GM23248 (cell line): ENCODE results near the gene HAVCR1. TPM values are rescaled to one million over a fixed set of nuclear protein-coding genes. Genes with fewer than 3 reads are reported as not detected.

Experiments
- DNase-seq: peaks from one replicate; pipeline ENCODE4 v3.0.0-alpha.2; 2015
- H2AFZ ChIP-seq: fragments of 200-600 bp; sonication (generic); 2 replicates; pipeline ENCODE4 v1.6.1; 2016; ENCODE audit warnings: antibody characterized with exemption
- H3F3A ChIP-seq: fragments of 200-600 bp; sonication (generic); 2 replicates; pipeline ENCODE4 v1.6.1; 2016; ENCODE audit warnings: mild to moderate bottlenecking, antibody characterized with exemption, mixed run types; ENCODE audit not compliant: insufficient read depth
- H3K27ac ChIP-seq: fragments of 200-600 bp; sonication (generic); 2 replicates; pipeline ENCODE4 v1.5.1; 2016; ENCODE audit warnings: mild to moderate bottlenecking
- H3K27me3 ChIP-seq: fragments of 200-600 bp; sonication (generic); replicated peaks from 2 replicates; pipeline ENCODE4 v1.6.1; 2016; ENCODE audit warnings: mild to moderate bottlenecking; ENCODE audit not compliant: insufficient read depth
- H3K36me3 ChIP-seq: fragments of 200-600 bp; sonication (generic); 2 replicates; pipeline ENCODE4 v1.6.1; 2016; ENCODE audit warnings: low read depth, mild to moderate bottlenecking
- H3K4me1 ChIP-seq: fragments of 200-600 bp; sonication (generic); 2 replicates; pipeline ENCODE4 v1.6.1; 2016; ENCODE audit warnings: mild to moderate bottlenecking; ENCODE audit not compliant: insufficient read depth
- H3K4me2 ChIP-seq: fragments of 200-600 bp; sonication (generic); one replicate; pipeline ENCODE4 v1.6.1; 2016; ENCODE audit warnings: mild to moderate bottlenecking; ENCODE audit not compliant: unreplicated experiment
- H3K4me3 ChIP-seq: fragments of 200-600 bp; sonication (generic); 2 replicates; pipeline ENCODE4 v1.5.1; 2016; ENCODE audit warnings: mild to moderate bottlenecking
- H3K79me2 ChIP-seq: fragments of 200-600 bp; sonication (generic); 2 replicates; pipeline ENCODE4 v1.6.1; 2016; ENCODE audit warnings: mild to moderate bottlenecking; ENCODE audit not compliant: insufficient read depth
- H3K9ac ChIP-seq: fragments of 200-600 bp; sonication (generic); 2 replicates; pipeline ENCODE4 v1.6.1; 2016; ENCODE audit warnings: mild to moderate bottlenecking
- H3K9me2 ChIP-seq: fragments of 200-600 bp; sonication (generic); 2 replicates; pipeline ENCODE4 v1.6.1; 2016; ENCODE audit warnings: mixed run types, mild to moderate bottlenecking, moderate library complexity; ENCODE audit not compliant: insufficient read depth
- H3K9me3 ChIP-seq: fragments of 200-600 bp; sonication (generic); one replicate; pipeline ENCODE4 v1.6.1; 2017; ENCODE audit warnings: low read depth
- H4K20me1 ChIP-seq: fragments of 200-600 bp; sonication (generic); 2 replicates; pipeline ENCODE4 v1.6.0; 2016; ENCODE audit not compliant: insufficient read depth
- EZH2 ChIP-seq: fragments of 200-600 bp; sonication (generic); IDR thresholded peaks from 2 replicates; pipeline ENCODE4 v1.6.1; 2018; ENCODE audit warnings: antibody characterized with exemption, mild to moderate bottlenecking; ENCODE audit not compliant: insufficient read depth, poor library complexity, severe bottlenecking
- EZH2phosphoT487 ChIP-seq: fragments of 200-600 bp; sonication (generic); IDR thresholded peaks from 2 replicates; pipeline ENCODE4 v1.6.1; 2018; ENCODE audit warnings: antibody characterized with exemption, moderate library complexity, mild to moderate bottlenecking, low read depth; ENCODE audit not compliant: insufficient read depth
- WGBS, 2 experiments: methylation state at CpG; one replicate each; pipeline ENCODE4 v1.1.6; 2015 to 2017; ENCODE audit warnings: low lambda C conversion rate in 2 of 2, low coverage in 1 of 2; ENCODE audit errors: missing lambda C conversion rate in 2 of 2; 5-methylcytosine and 5-hydroxymethylcytosine counted together
- in situ Hi-C: fragments of 300-500 bp; cut with MboI; formaldehyde crosslinking; loops from 2 replicates; pipeline ENCODE4 v1.15.0; 2020
- polyA plus RNA-seq: library from polyadenylated mRNA; unstranded; fragments of >200 nt; fragmentation: Nextera tagmentation; extraction: Ambion mirVana; gene quantifications from 2 replicates; pipeline ENCODE4 v1.2.1, GENCODE V29; 2016
- total RNA-seq: library from RNA; depleted of rRNA; stranded (reverse); fragments of >200 nt; shearing (Covaris generic); gene quantifications from 2 replicates; pipeline ENCODE4 v1.2.3, GENCODE V29; 2014; rRNA removed

Gene HAVCR1
- total RNA-seq (not detected in 2 replicates), polyA plus RNA-seq (not detected in 2 replicates)

GRCh38 chr5:157059093-157059539, at the start of gene HAVCR1:
TSS of gene HAVCR1 (minus strand) at chr5:157059116. CDS start at chr5:157057943, 1,173 bp downstream.
- Histone ChIP-seq H3K9ac (no peak within 1 kb of the TSS), H3K9me3 (no peaks in the 10 kb centered on the region), H3K4me3 (no peak within 1 kb of the TSS), H3K36me3 (no peaks in the 10 kb centered on the region), H3K4me1 (no peaks in the 10 kb centered on the region), H3K9me2 (no peaks in the 10 kb centered on the region), H3K27me3 (no peaks in the 10 kb centered on the region), H4K20me1 (no peaks in the 10 kb centered on the region), H2AFZ (no peak within 1 kb of the TSS), H3K4me2 (no peak within 1 kb of the TSS), H3K79me2 (no peaks in the 10 kb centered on the region), H3F3A (no peaks in the 10 kb centered on the region), H3K27ac (no peak within 1 kb of the TSS)
- TF ChIP-seq EZH2phosphoT487 (no peak), EZH2 (no peak)
- no peak for DNase-seq
- WGBS, 2 experiments = 28 to 42% methylated on average over 8 to 9 of the region's 9 CpGs
- in situ Hi-C loops = no loop called here

GRCh38 chr5:157107508-157107907, 48.6 kb upstream of the HAVCR1 start:
- Histone ChIP-seq H3K4me2 (no peak overlapping the region), H3F3A (no peaks in the 10 kb centered on the region), H3K79me2 (no peaks in the 10 kb centered on the region), H2AFZ (no peak overlapping the region), H3K27ac (no peak overlapping the region), H3K36me3 (no peaks in the 10 kb centered on the region), H3K9me3 (no peaks in the 10 kb centered on the region), H3K9me2 (no peaks in the 10 kb centered on the region), H4K20me1 (no peaks in the 10 kb centered on the region), H3K27me3 (no peaks in the 10 kb centered on the region), H3K9ac (no peak overlapping the region), H3K4me1 (no peaks in the 10 kb centered on the region), H3K4me3 (no peak overlapping the region)
- TF ChIP-seq EZH2phosphoT487 = no peak
- TF ChIP-seq EZH2 = no peak
- 74 to 80% methylated on average over 3 of the region's 3 CpGs for WGBS, 2 experiments
- DNase-seq = no peak
- in situ Hi-C loops = no loop called here

GRCh38 chr5:157106630-157107461, 47.9 kb upstream of the HAVCR1 start:
- DNase-seq = peak; percentile 22
- no peaks in the 10 kb centered on the region for H3K9me3 ChIP-seq
- no peaks in the 10 kb centered on the region for H4K20me1 ChIP-seq
- no peaks in the 10 kb centered on the region for H3K27me3 ChIP-seq
- WGBS, 2 experiments = 72 to 74% methylated on average over 14 of the region's 14 CpGs
- TF ChIP-seq EZH2 (no peak), EZH2phosphoT487 (no peak)
- H3K4me1 ChIP-seq = no peaks in the 10 kb centered on the region
- H3K4me3 ChIP-seq = no peak overlapping the region
- H2AFZ ChIP-seq = no peak overlapping the region
- in situ Hi-C loops = no loop called here
- no peaks in the 10 kb centered on the region for H3K36me3 ChIP-seq
- H3K79me2 ChIP-seq = no peaks in the 10 kb centered on the region
- no peak overlapping the region for H3K27ac ChIP-seq
- no peak overlapping the region for H3K9ac ChIP-seq
- H3K4me2 ChIP-seq = no peak overlapping the region
- H3F3A ChIP-seq = no peaks in the 10 kb centered on the region
- H3K9me2 ChIP-seq = no peaks in the 10 kb centered on the region

GRCh38 chr5:157100140-157100679, 41.3 kb upstream of the HAVCR1 start:
- Histone ChIP-seq H3K4me1 (peaks cover 12% of the 10 kb centered on the region), H3K9ac (no peak overlapping the region), H3K27me3 (no peaks in the 10 kb centered on the region), H3K9me3 (no peaks in the 10 kb centered on the region), H2AFZ (no peak overlapping the region), H3K79me2 (no peaks in the 10 kb centered on the region), H3K27ac (peak overlapping the region; percentile 39), H3F3A (peaks cover 4% of the 10 kb centered on the region; the same call in 1 of the 2 replicates), H3K4me3 (no peak overlapping the region), H3K9me2 (no peaks in the 10 kb centered on the region), H3K36me3 (no peaks in the 10 kb centered on the region), H4K20me1 (no peaks in the 10 kb centered on the region), H3K4me2 (no peak overlapping the region)
- DNase-seq = peak; percentile 87
- WGBS, 2 experiments = 48 to 50% methylated on average over 2 of the region's 2 CpGs
- in situ Hi-C loops = no loop called here
- TF ChIP-seq EZH2phosphoT487 (no peak), EZH2 (no peak)
